ENCODE data around the gene CLDND2. TPM values are rescaled to one million over a fixed set of nuclear protein-coding genes. Genes with fewer than 3 reads are reported as not detected.
A peak's percentile ranks its signal among the peaks of the same experiment; 100 is the strongest.

The CLDND2 gene
- total and polyA plus RNA-seq, 2 experiments from 2014 or later: 7.7 TPM; not detected in 1

- no peak overlapping the region for H2AFZ ChIP-seq
- H3K79me2 ChIP-seq (replicated peaks; ENCODE audit: insufficient read depth): no peaks in the 10 kb centered on the region
- TF ChIP-seq JUNB (IDR thresholded peaks at IDR 0.05; ENCODE audit: unreplicated experiment): no peak
- TF ChIP-seq ZNF114 (CRISPR knock-in tag; IDR thresholded peaks at IDR 0.05): no peak
- TF ChIP-seq POLR2AphosphoS5 (IDR thresholded peaks at IDR 0.05; ENCODE audit: low read depth): no peak
- TF ChIP-seq STAT1 (IDR thresholded peaks at IDR 0.05; ENCODE audit: unreplicated experiment): no peak
- TF ChIP-seq REST (IDR thresholded peaks at IDR 0.05; ENCODE audit: unreplicated experiment): no peak
- no peak for TF ChIP-seq ETS1 (IDR thresholded peaks at IDR 0.05)
- no peak for TF ChIP-seq EZH2phosphoT487 (IDR thresholded peaks at IDR 0.05; ENCODE audit: unreplicated experiment)
- no peak for TF ChIP-seq ZNF462 (CRISPR knock-in tag; IDR thresholded peaks at IDR 0.05)
- TF ChIP-seq EZH2 (IDR thresholded peaks at IDR 0.05; ENCODE audit: low read depth, unreplicated experiment): no peak
- no peak for TF ChIP-seq ZNF331 (CRISPR knock-in tag; IDR thresholded peaks at IDR 0.05; ENCODE audit: low read depth)
- no peak for TF ChIP-seq NANOG (IDR thresholded peaks at IDR 0.05; ENCODE audit: borderline replicate concordance)
- TF ChIP-seq CTCF (conservative IDR thresholded peaks at IDR 0.05; ENCODE audit: low read depth in 2 of 2): no peak
- TF ChIP-seq CREB1 (CRISPR knock-in tag; IDR thresholded peaks at IDR 0.05; ENCODE audit: low read depth): no peak
- H3K4me2 ChIP-seq: peak overlapping the region; percentile 88
- no peaks in the 10 kb centered on the region for H4K20me1 ChIP-seq (replicated peaks; ENCODE audit: insufficient read depth)
- Mint-ChIP-seq H3K9me3 (no peaks in the 10 kb centered on the region), H3K4me1 (peaks cover 28% of the 10 kb centered on the region), H3K36me3 (ENCODE audit: low read depth) (peaks cover 11% of the 10 kb centered on the region), H3K4me3 (peak overlapping the region; percentile 65), H3K27me3 (ENCODE audit: insufficient read depth, low read depth, poor library complexity) (peaks cover 24% of the 10 kb centered on the region), H3K27ac (no peak overlapping the region)
- H3K27me3 ChIP-seq (ENCODE audit: insufficient read depth): peaks cover 16% of the 10 kb centered on the region
- peak overlapping the region; percentile 62 for H3K4me3 ChIP-seq
- no peaks in the 10 kb centered on the region for H3K9me2 ChIP-seq (ENCODE audit: insufficient read depth)
- DNase-seq (ENCODE audit: low spot score): no peak
- no peak for ATAC-seq
- H3K27ac ChIP-seq (ENCODE audit: low read depth): no peak overlapping the region
- no peaks in the 10 kb centered on the region for H3K36me3 ChIP-seq (ENCODE audit: insufficient read depth)
- no peaks in the 10 kb centered on the region for H3F3A ChIP-seq (replicated peaks; ENCODE audit: low read depth)
- peaks cover 24% of the 10 kb centered on the region for H3K4me1 ChIP-seq (ENCODE audit: insufficient read depth)
Observed at GRCh38 chr19:51341066-51341465, 27.7 kb downstream of the CLDND2 start.

Measured in GM23338 (cell line).